DOHH2 (cell line): ENCODE data around the gene MLLT6.

Source experiments
- CTCF ChIP-seq: fragments of 200-600 bp; sonication (generic); IDR thresholded peaks from one replicate; pipeline ENCODE4 v1.5.1; 2014; ENCODE audit warnings: antibody characterized with exemption, mild to moderate bottlenecking, low read depth, low read length; ENCODE audit not compliant: poor library complexity, severe bottlenecking
- EZH2phosphoT487 ChIP-seq: fragments of 200-600 bp; sonication (generic); IDR thresholded peaks from 2 replicates; pipeline ENCODE4 v1.6.1; 2017; ENCODE audit warnings: borderline replicate concordance, mild to moderate bottlenecking, antibody characterized with exemption, low read length, moderate library complexity, mixed read lengths

GRCh38 chr17:38733282-38733981, 28.4 kb downstream of the MLLT6 start:
- TF ChIP-seq EZH2phosphoT487 (no peak), CTCF (no peak)
